HEK293 (cell line): Measurements from ENCODE around the gene BACH2.
"Not testable (repeated sequence)": the region's sequence is repeated elsewhere in the genome, so short reads cannot be mapped to it uniquely, and the experiment has no call there.

Source experiments
- KLF9 ChIP-seq: fragments of 450-650 bp; formaldehyde crosslinking; IDR thresholded peaks from 2 replicates; pipeline ENCODE4 v1.5.1; 2016; ENCODE audit warnings: missing biosample characterization, missing genetic modification characterization, low read depth
- PRDM1 ChIP-seq: fragments of 450-650 bp; formaldehyde crosslinking; IDR thresholded peaks from 2 replicates; pipeline ENCODE4; 2016; ENCODE audit warnings: missing biosample characterization, missing genetic modification characterization
- SP7 ChIP-seq: fragments of 450-650 bp; formaldehyde crosslinking; IDR thresholded peaks from 2 replicates; pipeline ENCODE4 v1.5.1; 2016; ENCODE audit warnings: missing biosample characterization, missing genetic modification characterization
- ZBTB21 ChIP-seq: fragments of 450-650 bp; formaldehyde crosslinking; IDR thresholded peaks from 2 replicates; pipeline ENCODE4 v1.5.1; 2017; ENCODE audit warnings: missing biosample characterization, missing genetic modification characterization
- ZFP37 ChIP-seq: fragments of 450-650 bp; formaldehyde crosslinking; IDR thresholded peaks from 2 replicates; pipeline ENCODE4 v1.5.1; 2016; ENCODE audit warnings: missing biosample characterization, missing genetic modification characterization
- ZNF629 ChIP-seq: fragments of 450-650 bp; formaldehyde crosslinking; IDR thresholded peaks from 2 replicates; pipeline ENCODE4 v1.5.1; 2017; ENCODE audit warnings: missing biosample characterization, missing genetic modification characterization
- TF ChIP-seq, protein P1 (sequence below): fragments of 450-650 bp; formaldehyde crosslinking; IDR thresholded peaks from 2 replicates; pipeline ENCODE4 v1.5.1; 2016; ENCODE audit warnings: missing biosample characterization, missing genetic modification characterization
- TF ChIP-seq, protein P2 (sequence below): fragments of 450-650 bp; formaldehyde crosslinking; IDR thresholded peaks from 2 replicates; pipeline ENCODE4 v1.5.1; 2016; ENCODE audit warnings: missing biosample characterization, missing genetic modification characterization
- TF ChIP-seq, protein P3 (sequence below): fragments of 450-650 bp; formaldehyde crosslinking; IDR thresholded peaks from 2 replicates; pipeline ENCODE4 v1.5.1; 2016; ENCODE audit warnings: missing biosample characterization, missing genetic modification characterization, low read depth

DNA sequence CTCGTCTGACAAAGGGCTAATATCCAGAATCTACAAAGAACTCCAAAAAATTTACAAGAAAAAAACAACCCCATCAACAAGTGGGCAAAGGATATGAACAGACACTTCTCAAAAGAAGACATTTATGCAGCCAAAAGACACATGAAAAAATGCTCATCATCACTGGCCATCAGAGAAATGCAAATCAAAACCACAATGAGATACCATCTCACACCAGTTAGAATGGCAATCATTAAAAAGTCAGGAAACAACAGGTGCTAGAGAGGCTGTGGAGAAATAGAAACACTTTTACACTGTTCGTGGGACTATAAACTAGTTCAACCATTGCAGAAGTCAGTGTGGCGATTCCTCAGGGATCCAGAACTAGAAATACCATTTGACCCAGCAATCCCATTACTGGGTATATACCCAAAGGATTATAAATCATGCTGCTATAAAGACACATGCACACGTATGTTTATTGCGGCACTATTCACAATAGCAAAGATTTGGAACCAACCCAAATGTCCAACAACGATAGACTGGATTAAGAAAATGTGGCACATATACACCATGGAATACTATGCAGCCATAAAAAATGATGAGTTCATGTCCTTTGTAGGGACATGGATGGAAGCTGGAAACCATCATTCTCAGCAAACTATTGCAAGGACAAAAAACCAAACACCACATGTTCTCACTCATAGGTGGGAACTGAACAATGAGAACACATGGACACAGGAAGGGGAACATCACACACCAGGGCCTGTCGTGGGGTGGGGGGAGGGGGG is 130.3 kb downstream of the BACH2 start:
- TF ChIP-seq PRDM1; KLF9 (tag by site-specific recombination); ZFP37; SP7 (tag by site-specific recombination); ZNF629 (tag by site-specific recombination); ZBTB21: not testable (repeated sequence)
- TF ChIP-seq, protein P1, sequence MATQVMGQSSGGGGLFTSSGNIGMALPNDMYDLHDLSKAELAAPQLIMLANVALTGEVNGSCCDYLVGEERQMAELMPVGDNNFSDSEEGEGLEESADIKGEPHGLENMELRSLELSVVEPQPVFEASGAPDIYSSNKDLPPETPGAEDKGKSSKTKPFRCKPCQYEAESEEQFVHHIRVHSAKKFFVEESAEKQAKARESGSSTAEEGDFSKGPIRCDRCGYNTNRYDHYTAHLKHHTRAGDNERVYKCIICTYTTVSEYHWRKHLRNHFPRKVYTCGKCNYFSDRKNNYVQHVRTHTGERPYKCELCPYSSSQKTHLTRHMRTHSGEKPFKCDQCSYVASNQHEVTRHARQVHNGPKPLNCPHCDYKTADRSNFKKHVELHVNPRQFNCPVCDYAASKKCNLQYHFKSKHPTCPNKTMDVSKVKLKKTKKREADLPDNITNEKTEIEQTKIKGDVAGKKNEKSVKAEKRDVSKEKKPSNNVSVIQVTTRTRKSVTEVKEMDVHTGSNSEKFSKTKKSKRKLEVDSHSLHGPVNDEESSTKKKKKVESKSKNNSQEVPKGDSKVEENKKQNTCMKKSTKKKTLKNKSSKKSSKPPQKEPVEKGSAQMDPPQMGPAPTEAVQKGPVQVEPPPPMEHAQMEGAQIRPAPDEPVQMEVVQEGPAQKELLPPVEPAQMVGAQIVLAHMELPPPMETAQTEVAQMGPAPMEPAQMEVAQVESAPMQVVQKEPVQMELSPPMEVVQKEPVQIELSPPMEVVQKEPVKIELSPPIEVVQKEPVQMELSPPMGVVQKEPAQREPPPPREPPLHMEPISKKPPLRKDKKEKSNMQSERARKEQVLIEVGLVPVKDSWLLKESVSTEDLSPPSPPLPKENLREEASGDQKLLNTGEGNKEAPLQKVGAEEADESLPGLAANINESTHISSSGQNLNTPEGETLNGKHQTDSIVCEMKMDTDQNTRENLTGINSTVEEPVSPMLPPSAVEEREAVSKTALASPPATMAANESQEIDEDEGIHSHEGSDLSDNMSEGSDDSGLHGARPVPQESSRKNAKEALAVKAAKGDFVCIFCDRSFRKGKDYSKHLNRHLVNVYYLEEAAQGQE (tag by site-specific recombination), result not testable (repeated sequence)
- TF ChIP-seq, protein P2, sequence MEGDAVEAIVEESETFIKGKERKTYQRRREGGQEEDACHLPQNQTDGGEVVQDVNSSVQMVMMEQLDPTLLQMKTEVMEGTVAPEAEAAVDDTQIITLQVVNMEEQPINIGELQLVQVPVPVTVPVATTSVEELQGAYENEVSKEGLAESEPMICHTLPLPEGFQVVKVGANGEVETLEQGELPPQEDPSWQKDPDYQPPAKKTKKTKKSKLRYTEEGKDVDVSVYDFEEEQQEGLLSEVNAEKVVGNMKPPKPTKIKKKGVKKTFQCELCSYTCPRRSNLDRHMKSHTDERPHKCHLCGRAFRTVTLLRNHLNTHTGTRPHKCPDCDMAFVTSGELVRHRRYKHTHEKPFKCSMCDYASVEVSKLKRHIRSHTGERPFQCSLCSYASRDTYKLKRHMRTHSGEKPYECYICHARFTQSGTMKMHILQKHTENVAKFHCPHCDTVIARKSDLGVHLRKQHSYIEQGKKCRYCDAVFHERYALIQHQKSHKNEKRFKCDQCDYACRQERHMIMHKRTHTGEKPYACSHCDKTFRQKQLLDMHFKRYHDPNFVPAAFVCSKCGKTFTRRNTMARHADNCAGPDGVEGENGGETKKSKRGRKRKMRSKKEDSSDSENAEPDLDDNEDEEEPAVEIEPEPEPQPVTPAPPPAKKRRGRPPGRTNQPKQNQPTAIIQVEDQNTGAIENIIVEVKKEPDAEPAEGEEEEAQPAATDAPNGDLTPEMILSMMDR, result not testable (repeated sequence)
- TF ChIP-seq, protein P3, sequence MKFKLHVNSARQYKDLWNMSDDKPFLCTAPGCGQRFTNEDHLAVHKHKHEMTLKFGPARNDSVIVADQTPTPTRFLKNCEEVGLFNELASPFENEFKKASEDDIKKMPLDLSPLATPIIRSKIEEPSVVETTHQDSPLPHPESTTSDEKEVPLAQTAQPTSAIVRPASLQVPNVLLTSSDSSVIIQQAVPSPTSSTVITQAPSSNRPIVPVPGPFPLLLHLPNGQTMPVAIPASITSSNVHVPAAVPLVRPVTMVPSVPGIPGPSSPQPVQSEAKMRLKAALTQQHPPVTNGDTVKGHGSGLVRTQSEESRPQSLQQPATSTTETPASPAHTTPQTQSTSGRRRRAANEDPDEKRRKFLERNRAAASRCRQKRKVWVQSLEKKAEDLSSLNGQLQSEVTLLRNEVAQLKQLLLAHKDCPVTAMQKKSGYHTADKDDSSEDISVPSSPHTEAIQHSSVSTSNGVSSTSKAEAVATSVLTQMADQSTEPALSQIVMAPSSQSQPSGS (tag by site-specific recombination), result not testable (repeated sequence)
